C4-2B (cell line): Measurements from ENCODE around the gene CRIP3.

Source experiments
- H3K27ac ChIP-seq: fragments of 450-650 bp; 2 replicates; pipeline ENCODE4 v1.5.1; 2017
- CTCF ChIP-seq: fragments of 450-650 bp; conservative IDR thresholded peaks from 2 replicates; pipeline ENCODE4 v1.5.1; 2017; ENCODE audit warnings: mild to moderate bottlenecking
- ZFX ChIP-seq: fragments of 450-650 bp; IDR thresholded peaks from 2 replicates; pipeline ENCODE4 v1.6.1; 2017

Gene CRIP3

GRCh38 chr6:43257367-43258145 is 51.1 kb downstream of the CRIP3 start:
- no peak overlapping the region for H3K27ac ChIP-seq
- TF ChIP-seq ZFX (no peak), CTCF (no peak)

- no peak for TF ChIP-seq ZFX
- no peak for TF ChIP-seq CTCF
- no peak overlapping the region for H3K27ac ChIP-seq
Observed at GRCh38 chr6:43256670-43257366, 51.8 kb downstream of the CRIP3 start.
